Measurements from ENCODE around the gene HRH3.

Gene HRH3

DNA sequence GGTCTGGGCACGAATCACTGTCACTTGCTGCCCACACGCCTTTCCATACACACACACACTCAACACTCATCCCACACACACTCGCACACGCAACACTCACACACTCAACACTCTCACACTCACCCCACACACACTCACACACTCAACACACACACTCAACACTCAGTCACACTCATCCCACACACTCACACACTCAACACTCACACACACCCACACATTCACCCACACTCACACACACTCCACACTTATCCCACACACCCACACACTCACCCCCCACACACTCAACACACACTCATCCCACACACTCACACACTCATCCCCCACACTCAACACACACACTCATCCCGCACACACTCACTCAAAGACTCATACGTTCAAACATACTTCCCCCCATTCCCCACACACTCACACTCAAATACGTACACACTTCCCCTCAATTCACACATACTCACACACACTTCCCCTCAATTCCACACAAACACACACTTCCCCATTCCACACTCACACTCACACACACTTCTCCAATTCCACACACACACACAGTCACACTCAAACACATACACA lies 9.0 kb upstream of the HRH3 start:
- no peak overlapping the region for H3K4me3 ChIP-seq (ENCODE audit: low read depth, low read length)
- H3K27me3 ChIP-seq (ENCODE audit: control insufficient read depth, insufficient read depth, low read length), result peaks cover 38% of the 10 kb centered on the region; the same call in 1 of the 2 replicates
- no peak overlapping the region for H3K27ac ChIP-seq (ENCODE audit: low read depth, low read length)
- H3K9ac ChIP-seq (ENCODE audit: low read length), result no peak overlapping the region
- no peaks in the 10 kb centered on the region for H3K36me3 ChIP-seq (ENCODE audit: control insufficient read depth, insufficient read depth, low read length)
- no peaks in the 10 kb centered on the region for H3K4me1 ChIP-seq (ENCODE audit: control insufficient read depth, insufficient read depth, low read length)
- H3K9me3 ChIP-seq (ENCODE audit: control insufficient read depth, insufficient read depth, low read depth, low read length), result no peaks in the 10 kb centered on the region

DNA sequence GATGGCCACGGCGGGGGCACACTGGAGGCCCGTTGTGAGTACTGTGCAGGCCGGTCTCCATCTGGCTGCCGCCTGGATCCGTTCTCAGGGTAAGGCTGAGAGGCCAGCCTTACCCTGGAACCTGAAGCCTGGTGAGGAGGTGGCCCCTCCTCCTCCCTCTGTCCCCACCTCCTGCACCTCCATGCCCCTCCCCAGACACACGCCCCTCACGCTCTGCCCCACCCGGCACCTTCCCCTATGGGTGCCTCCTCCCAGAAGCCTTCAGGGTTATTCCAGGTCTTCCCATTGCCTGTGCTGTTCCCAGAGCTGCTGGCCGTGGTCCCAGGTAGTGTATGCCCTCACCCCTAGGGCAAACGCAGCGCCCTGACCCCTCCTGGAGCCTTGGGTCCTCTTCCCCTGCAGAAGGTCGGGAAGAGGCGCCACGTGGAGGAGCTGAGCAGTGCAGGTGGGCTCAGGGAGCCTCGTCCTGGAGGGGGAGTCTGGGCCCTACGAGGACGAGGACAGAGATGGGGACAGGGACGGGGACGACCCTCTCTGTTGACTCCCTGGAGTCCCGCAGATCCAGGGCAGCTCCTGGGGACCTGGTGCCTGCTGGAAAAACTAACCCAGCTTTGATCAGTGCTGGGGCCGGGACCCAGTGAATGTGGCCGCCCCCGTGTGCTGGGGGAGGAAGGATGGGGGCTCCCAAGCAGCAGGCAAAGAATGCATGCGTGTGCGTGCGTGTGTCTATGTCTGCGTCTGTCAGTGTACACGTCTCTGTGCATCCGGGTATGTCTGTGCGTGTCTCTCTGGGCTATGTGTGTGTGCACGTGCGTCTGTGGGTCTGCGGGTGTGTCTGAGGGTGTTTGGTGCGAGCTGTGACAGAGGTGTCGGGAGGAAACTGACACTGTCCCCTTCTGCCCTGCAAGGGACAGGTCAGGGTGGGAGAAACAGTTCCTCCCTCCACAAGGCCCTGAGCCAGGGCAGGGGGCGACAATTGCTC lies 8.2 kb upstream of the HRH3 start:
- Histone ChIP-seq H3K4me1 (ENCODE audit: control insufficient read depth, insufficient read depth, low read length) (no peaks in the 10 kb centered on the region), H3K9me3 (ENCODE audit: control insufficient read depth, insufficient read depth, low read depth, low read length) (no peaks in the 10 kb centered on the region), H3K4me3 (ENCODE audit: low read depth, low read length) (no peak overlapping the region), H3K27ac (ENCODE audit: low read depth, low read length) (no peak overlapping the region), H3K27me3 (ENCODE audit: control insufficient read depth, insufficient read depth, low read length) (peaks cover 46% of the 10 kb centered on the region), H3K9ac (ENCODE audit: low read length) (no peak overlapping the region), H3K36me3 (ENCODE audit: control insufficient read depth, insufficient read depth, low read length) (no peaks in the 10 kb centered on the region)

DNA sequence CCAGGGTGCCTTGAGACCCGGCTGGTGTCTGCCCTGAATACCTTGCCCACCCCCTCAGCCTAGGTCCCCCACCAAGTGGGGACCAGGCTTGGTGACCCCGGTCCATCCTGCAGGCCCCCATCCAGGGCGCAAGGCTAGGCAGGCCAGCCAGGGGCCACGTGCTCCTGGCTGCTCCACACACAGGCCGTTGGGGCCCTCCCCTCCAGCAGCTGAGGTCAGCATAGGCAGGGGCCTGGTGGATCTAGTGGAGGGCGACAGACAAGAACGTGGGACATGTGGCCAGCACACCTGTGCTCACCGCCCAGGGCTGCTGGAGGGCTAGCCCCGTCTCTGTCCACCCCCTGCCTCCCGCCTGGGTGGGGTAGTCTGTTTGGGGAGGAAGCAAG lies 7.5 kb upstream of the HRH3 start:
- Histone ChIP-seq H3K36me3 (ENCODE audit: control insufficient read depth, insufficient read depth, low read length) (no peaks in the 10 kb centered on the region), H3K9ac (ENCODE audit: low read length) (no peak overlapping the region), H3K4me3 (ENCODE audit: low read depth, low read length) (no peak overlapping the region), H3K27me3 (ENCODE audit: control insufficient read depth, insufficient read depth, low read length) (peaks cover 53% of the 10 kb centered on the region), H3K9me3 (ENCODE audit: control insufficient read depth, insufficient read depth, low read depth, low read length) (no peaks in the 10 kb centered on the region), H3K27ac (ENCODE audit: low read depth, low read length) (no peak overlapping the region), H3K4me1 (ENCODE audit: control insufficient read depth, insufficient read depth, low read length) (no peaks in the 10 kb centered on the region)

DNA sequence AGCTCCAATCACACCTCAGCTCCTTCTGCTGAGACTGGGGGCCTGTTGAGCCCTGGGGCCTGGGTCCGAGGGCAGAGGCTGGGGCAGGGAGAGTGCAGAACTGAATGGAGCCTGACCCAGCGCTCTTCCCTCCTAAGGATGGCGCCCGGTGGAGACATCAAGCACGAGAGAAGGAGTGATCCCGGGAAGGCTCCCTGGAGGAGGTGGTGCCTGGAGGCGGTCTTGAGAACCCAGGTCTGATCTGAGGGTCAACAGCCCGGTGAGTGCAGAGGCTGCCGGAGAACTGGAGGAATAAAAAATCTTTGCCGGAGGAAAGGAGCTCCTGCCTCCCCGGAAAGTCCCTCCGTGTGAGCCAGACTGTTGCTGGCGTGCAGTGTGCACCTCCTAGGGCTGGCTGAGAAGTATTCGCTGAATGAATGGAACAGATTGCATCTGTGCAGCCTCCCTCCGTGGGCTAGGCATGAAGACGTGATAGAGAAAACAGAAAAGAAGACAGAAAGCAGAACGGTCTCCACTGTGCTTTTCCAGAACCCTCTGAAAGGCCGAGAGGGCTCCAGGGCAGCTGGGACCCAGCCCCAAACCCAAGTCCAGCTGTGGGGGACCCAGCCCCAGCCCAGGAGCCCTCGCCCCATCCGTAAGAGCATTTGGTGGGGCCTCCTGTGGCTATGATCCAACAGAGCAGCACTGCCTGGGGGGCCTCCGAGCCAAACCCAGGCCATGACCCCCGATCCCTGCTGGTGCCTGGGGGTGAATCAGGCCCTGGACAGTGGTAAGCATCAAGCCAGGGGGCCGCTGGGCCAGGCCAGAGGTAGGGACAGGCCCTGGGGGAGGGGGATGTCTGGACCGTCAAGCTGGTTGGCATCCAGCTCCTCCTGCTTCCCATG lies 6.9 kb upstream of the HRH3 start:
- Histone ChIP-seq H3K9me3 (ENCODE audit: control insufficient read depth, insufficient read depth, low read depth, low read length) (no peaks in the 10 kb centered on the region), H3K9ac (ENCODE audit: low read length) (no peak overlapping the region), H3K4me3 (ENCODE audit: low read depth, low read length) (no peak overlapping the region), H3K27me3 (ENCODE audit: control insufficient read depth, insufficient read depth, low read length) (peaks cover 59% of the 10 kb centered on the region), H3K27ac (ENCODE audit: low read depth, low read length) (no peak overlapping the region), H3K4me1 (ENCODE audit: control insufficient read depth, insufficient read depth, low read length) (no peaks in the 10 kb centered on the region), H3K36me3 (ENCODE audit: control insufficient read depth, insufficient read depth, low read length) (no peaks in the 10 kb centered on the region)

DNA sequence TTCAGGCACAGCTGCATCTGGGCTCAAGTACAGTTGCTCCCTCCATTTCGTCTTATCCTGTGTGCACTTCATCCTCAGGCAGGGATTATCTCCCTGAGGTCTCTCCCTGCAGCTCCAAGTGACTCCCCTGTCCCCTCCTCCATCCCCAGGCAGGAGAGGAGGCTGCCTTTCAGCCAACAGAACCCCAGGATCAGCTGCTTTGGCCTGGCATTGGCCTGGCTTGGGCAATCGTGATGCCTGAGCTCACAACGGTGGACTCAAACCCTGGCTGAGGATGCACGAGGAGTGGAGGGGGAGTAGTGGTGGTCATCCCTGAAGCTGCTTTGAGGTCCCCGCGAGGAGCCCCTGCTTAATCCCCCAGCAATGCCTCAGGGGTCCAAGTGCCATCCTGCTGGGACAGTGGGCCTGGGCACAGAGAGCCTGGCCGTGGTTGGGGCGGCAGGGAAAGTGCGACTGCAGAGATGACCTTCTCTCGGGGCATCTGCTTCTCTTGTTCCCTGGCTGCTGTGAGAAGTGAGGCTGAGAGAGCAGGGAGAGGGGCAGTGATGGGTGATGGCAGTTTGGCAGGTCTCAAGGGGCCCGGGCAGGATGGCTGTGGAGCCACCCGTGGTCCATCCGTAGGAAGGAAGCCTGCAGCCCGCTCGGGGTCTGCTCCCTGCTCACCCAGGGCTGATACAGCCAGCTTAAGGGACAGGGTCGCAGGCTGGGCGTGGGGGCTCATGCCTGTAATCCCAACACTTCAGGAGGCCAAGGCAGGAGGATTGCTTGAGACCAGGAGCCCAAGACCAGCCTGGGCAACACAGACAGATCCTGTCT lies 6.0 kb upstream of the HRH3 start:
- Histone ChIP-seq H3K27ac (ENCODE audit: low read depth, low read length) (no peak overlapping the region), H3K9ac (ENCODE audit: low read length) (no peak overlapping the region), H3K4me1 (ENCODE audit: control insufficient read depth, insufficient read depth, low read length) (peaks cover 3% of the 10 kb centered on the region; the same call in 1 of the 2 replicates), H3K36me3 (ENCODE audit: control insufficient read depth, insufficient read depth, low read length) (no peaks in the 10 kb centered on the region), H3K9me3 (ENCODE audit: control insufficient read depth, insufficient read depth, low read depth, low read length) (no peaks in the 10 kb centered on the region), H3K27me3 (ENCODE audit: control insufficient read depth, insufficient read depth, low read length) (peaks cover 61% of the 10 kb centered on the region), H3K4me3 (ENCODE audit: low read depth, low read length) (no peak overlapping the region)

DNA sequence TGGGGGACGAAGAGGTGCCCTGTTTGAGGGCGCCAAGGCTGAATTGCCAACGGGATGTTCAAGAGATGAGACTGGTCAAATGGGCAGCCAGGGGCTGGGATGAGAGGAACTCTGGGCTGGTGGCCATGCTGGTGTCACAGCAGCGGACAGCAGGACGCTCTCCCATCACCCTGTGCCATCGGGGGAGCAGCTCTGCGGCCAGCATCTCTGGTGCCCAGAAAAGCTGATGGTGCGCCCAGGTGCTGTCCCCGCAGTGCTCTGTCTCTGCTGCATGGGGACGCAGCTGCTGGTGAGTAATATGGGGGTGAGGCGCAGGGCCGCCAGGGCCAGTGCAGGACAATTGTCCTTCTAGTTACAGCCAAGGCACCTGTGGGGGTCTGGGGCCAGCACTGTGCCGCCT lies 4.9 kb upstream of the HRH3 start:
- no peaks in the 10 kb centered on the region for H3K9me3 ChIP-seq (ENCODE audit: control insufficient read depth, insufficient read depth, low read depth, low read length)
- H3K4me1 ChIP-seq (ENCODE audit: control insufficient read depth, insufficient read depth, low read length), result peaks cover 6% of the 10 kb centered on the region; the same call in 1 of the 2 replicates
- no peaks in the 10 kb centered on the region for H3K36me3 ChIP-seq (ENCODE audit: control insufficient read depth, insufficient read depth, low read length)
- no peak overlapping the region for H3K27ac ChIP-seq (ENCODE audit: low read depth, low read length)
- H3K4me3 ChIP-seq (ENCODE audit: low read depth, low read length), result no peak overlapping the region
- peaks cover 67% of the 10 kb centered on the region for H3K27me3 ChIP-seq (ENCODE audit: control insufficient read depth, insufficient read depth, low read length)
- H3K9ac ChIP-seq (ENCODE audit: low read length), result no peak overlapping the region

DNA sequence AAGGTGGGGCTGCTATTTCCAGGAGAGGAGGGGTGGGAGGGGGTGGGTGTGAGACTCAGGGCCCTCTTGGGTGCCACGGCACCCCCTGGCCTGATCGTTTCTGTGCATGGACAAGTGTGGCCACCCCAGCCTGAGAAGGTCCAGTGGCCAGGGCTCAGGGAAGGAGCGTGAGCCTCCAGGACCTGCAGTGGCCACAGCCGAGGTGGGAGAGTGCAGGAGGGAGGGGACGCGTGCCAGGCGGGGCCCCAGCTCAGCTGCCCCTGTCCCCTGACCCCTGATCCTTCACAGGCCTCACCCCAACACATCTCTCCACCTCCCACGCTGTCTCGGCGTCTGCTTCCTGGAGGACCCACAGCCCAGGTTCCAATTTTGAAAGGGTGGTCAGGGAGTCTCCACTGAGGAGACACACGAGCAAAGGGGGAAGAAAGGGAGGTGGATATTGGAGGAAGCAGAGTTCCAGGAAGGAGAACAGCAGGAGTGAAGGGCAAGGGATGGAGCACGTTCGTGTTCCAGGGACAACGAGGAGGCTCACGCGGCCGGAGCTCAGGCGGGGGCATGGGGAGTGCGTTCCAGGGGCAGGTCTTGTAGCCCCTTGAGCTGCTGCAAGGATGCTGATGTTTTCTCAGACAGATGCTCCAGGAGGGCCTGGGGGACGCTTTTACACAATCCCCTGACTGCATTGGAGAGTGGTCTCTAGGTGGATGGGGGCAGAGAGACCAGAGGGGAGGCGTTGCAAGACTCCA lies 4.2 kb upstream of the HRH3 start:
- Histone ChIP-seq H3K9ac (ENCODE audit: low read length) (no peak overlapping the region), H3K36me3 (ENCODE audit: control insufficient read depth, insufficient read depth, low read length) (no peaks in the 10 kb centered on the region), H3K27me3 (ENCODE audit: control insufficient read depth, insufficient read depth, low read length) (peaks cover 75% of the 10 kb centered on the region), H3K4me3 (ENCODE audit: low read depth, low read length) (no peak overlapping the region), H3K27ac (ENCODE audit: low read depth, low read length) (no peak overlapping the region), H3K4me1 (ENCODE audit: control insufficient read depth, insufficient read depth, low read length) (peaks cover 6% of the 10 kb centered on the region; the same call in 1 of the 2 replicates), H3K9me3 (ENCODE audit: control insufficient read depth, insufficient read depth, low read depth, low read length) (no peaks in the 10 kb centered on the region)

DNA sequence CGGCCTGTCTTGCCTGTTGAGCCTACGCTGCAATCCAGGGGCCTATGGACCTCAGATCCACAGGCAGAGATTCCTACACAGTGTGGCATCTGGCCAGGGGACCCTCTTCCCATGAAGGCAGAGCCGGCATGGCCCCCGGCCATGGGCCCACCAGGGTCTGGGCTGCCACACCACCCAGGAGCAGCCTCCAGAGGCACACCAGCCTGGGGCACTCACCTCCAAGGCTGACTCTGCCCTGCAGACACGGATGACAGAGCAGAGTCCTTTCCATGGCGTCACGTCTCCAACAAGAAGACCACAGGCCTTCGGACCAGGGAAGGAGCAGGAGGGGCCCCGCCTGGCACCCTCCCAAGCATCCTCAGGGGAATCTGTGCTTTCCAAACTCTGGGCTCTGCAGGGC lies 3.5 kb upstream of the HRH3 start:
- H3K27me3 ChIP-seq (ENCODE audit: control insufficient read depth, insufficient read depth, low read length), result peaks cover 82% of the 10 kb centered on the region
- no peaks in the 10 kb centered on the region for H3K9me3 ChIP-seq (ENCODE audit: control insufficient read depth, insufficient read depth, low read depth, low read length)
- peaks cover 10% of the 10 kb centered on the region for H3K4me1 ChIP-seq (ENCODE audit: control insufficient read depth, insufficient read depth, low read length)
- no peaks in the 10 kb centered on the region for H3K36me3 ChIP-seq (ENCODE audit: control insufficient read depth, insufficient read depth, low read length)
- H3K27ac ChIP-seq (ENCODE audit: low read depth, low read length), result no peak overlapping the region
- H3K9ac ChIP-seq (ENCODE audit: low read length), result no peak overlapping the region
- H3K4me3 ChIP-seq (ENCODE audit: low read depth, low read length), result no peak overlapping the region

DNA sequence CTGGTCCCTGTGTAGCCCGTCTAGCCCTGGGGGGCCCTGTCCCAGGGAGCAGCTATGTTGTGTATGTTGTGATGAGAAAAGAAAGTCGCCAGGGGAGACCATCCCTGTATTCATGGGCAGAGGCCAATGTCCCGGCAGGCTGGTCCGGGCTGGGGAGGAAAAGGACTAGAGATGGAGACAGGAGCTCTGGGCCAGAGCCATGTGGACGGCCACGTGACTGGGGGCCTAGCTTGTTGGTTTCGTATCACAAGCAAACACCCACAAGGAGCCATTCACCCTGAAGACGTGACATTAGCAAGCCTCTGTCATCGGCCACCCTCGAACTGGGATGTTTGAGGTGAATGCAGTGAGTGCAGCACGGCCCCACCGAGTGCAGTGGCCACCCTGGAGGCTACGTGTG lies 2.9 kb upstream of the HRH3 start:
- H3K4me1 ChIP-seq (ENCODE audit: control insufficient read depth, insufficient read depth, low read length), result peaks cover 15% of the 10 kb centered on the region
- H3K27ac ChIP-seq (ENCODE audit: low read depth, low read length), result no peak overlapping the region
- no peak overlapping the region for H3K4me3 ChIP-seq (ENCODE audit: low read depth, low read length)
- peaks cover 88% of the 10 kb centered on the region for H3K27me3 ChIP-seq (ENCODE audit: control insufficient read depth, insufficient read depth, low read length)
- no peak overlapping the region for H3K9ac ChIP-seq (ENCODE audit: low read length)
- no peaks in the 10 kb centered on the region for H3K9me3 ChIP-seq (ENCODE audit: control insufficient read depth, insufficient read depth, low read depth, low read length)
- H3K36me3 ChIP-seq (ENCODE audit: control insufficient read depth, insufficient read depth, low read length), result no peaks in the 10 kb centered on the region

All from HUES6 (cell line).